MM.1S (cell line): ENCODE data around the gene TERB1.

ENCODE experiments used
- EZH2 ChIP-seq: fragments of 300-600 bp; sonication (generic); optimal IDR thresholded peaks from 2 replicates; pipeline ENCODE3; 2017; ENCODE audit warnings: low read depth, mild to moderate bottlenecking, antibody characterized with exemption, low read length, mixed read lengths
- EZH2phosphoT487 ChIP-seq: fragments of 300-600 bp; sonication (generic); IDR thresholded peaks from 2 replicates; pipeline ENCODE4 v1.6.1; 2018; ENCODE audit warnings: antibody characterized with exemption, low read length
- TF ChIP-seq, protein P1 (sequence below): fragments of 300-600 bp; sonication (generic); IDR thresholded peaks from 2 replicates; pipeline ENCODE4 v1.5.1; 2016; ENCODE audit warnings: antibody characterized with exemption, low read length, mixed read lengths

DNA sequence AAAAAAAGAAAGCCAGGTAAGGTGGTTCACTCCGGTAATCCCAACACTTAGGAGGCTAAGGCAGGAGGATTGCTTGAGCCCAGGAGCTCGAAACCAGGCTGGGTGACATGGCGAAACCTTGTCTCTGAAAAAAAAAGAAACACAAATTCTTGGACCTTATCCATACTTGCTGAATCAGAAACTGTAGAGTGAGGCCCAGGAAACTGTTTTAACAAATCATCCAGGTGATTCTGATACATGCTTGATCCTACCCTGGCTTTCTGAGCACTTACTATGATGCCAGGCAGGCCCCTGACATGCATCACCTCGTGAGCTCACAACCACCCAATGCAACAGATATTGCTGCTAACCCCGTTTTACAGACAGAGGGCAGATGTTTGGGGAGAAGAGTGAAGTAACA is 33.4 kb upstream of the TERB1 start:
- no peak for TF ChIP-seq EZH2
- TF ChIP-seq, protein P1, sequence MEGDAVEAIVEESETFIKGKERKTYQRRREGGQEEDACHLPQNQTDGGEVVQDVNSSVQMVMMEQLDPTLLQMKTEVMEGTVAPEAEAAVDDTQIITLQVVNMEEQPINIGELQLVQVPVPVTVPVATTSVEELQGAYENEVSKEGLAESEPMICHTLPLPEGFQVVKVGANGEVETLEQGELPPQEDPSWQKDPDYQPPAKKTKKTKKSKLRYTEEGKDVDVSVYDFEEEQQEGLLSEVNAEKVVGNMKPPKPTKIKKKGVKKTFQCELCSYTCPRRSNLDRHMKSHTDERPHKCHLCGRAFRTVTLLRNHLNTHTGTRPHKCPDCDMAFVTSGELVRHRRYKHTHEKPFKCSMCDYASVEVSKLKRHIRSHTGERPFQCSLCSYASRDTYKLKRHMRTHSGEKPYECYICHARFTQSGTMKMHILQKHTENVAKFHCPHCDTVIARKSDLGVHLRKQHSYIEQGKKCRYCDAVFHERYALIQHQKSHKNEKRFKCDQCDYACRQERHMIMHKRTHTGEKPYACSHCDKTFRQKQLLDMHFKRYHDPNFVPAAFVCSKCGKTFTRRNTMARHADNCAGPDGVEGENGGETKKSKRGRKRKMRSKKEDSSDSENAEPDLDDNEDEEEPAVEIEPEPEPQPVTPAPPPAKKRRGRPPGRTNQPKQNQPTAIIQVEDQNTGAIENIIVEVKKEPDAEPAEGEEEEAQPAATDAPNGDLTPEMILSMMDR = no peak
- TF ChIP-seq EZH2phosphoT487 = no peak
